Measurements from ENCODE around the gene P2RY1.

The P2RY1 gene

GRCh38 chr3:152834776-152835600, at the start of gene P2RY1:
TSS of gene P2RY1 (plus strand) at chr3:152835131. CDS start at chr3:152835783, 652 bp downstream.
- H3K27ac ChIP-seq (ENCODE audit: extremely low read depth, low read depth, low read length), result peak within 1 kb of the TSS; percentile 62; the same call in 1 of the 2 replicates
- ChIA-PET POLR2A (interaction anchor here (0.6 to 1.0 kb wide), 2 partner anchors 326 to 948 kb away, joined by 5 to 7 read pairs; no protein-coding TSS in a partner anchor), CTCF (interaction anchor here (1.1 kb wide), 1 partner anchor 10 kb away, joined by 3 read pairs; no protein-coding TSS in a partner anchor)
- no peaks in the 10 kb centered on the region; the same call in 1 of the 2 replicates for H3K4me1 ChIP-seq (ENCODE audit: control insufficient read depth, insufficient read depth, low read length)
- H3K4me3 ChIP-seq (ENCODE audit: low read depth, low read length), result peak within 1 kb of the TSS; percentile 74
- H3K36me3 ChIP-seq (ENCODE audit: control insufficient read depth in 2 of 2, insufficient read depth in 1 of 2, low read length in 2 of 2), result no peaks in the 10 kb centered on the region
- H3K9me3 ChIP-seq (ENCODE audit: control insufficient read depth, insufficient read depth, low read depth, low read length), result no peaks in the 10 kb centered on the region
- TF ChIP-seq, protein P1, sequence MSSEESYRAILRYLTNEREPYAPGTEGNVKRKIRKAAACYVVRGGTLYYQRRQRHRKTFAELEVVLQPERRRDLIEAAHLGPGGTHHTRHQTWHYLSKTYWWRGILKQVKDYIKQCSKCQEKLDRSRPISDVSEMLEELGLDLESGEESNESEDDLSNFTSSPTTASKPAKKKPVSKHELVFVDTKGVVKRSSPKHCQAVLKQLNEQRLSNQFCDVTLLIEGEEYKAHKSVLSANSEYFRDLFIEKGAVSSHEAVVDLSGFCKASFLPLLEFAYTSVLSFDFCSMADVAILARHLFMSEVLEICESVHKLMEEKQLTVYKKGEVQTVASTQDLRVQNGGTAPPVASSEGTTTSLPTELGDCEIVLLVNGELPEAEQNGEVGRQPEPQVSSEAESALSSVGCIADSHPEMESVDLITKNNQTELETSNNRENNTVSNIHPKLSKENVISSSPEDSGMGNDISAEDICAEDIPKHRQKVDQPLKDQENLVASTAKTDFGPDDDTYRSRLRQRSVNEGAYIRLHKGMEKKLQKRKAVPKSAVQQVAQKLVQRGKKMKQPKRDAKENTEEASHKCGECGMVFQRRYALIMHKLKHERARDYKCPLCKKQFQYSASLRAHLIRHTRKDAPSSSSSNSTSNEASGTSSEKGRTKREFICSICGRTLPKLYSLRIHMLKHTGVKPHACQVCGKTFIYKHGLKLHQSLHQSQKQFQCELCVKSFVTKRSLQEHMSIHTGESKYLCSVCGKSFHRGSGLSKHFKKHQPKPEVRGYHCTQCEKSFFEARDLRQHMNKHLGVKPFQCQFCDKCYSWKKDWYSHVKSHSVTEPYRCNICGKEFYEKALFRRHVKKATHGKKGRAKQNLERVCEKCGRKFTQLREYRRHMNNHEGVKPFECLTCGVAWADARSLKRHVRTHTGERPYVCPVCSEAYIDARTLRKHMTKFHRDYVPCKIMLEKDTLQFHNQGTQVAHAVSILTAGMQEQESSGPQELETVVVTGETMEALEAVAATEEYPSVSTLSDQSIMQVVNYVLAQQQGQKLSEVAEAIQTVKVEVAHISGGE (tag by site-specific recombination; conservative IDR thresholded peaks at IDR 0.05; ENCODE audit: low read depth), result peak; percentile 27; the same call in 1 of the 2 replicates
- TF ChIP-seq YY2 (tag by site-specific recombination; IDR thresholded peaks at IDR 0.05) (no peak), ZEB2 (tag by site-specific recombination; IDR thresholded peaks at IDR 0.05) (peak; percentile 47; the same call in 1 of the 2 replicates), GLIS2 (tag by site-specific recombination; IDR thresholded peaks at IDR 0.05) (peak; percentile 87), ZNF571 (tag by site-specific recombination; IDR thresholded peaks at IDR 0.05) (no peak), ZBTB20 (tag by site-specific recombination; IDR thresholded peaks at IDR 0.05) (peak; percentile 93), BCL11B (tag by site-specific recombination; IDR thresholded peaks at IDR 0.05; ENCODE audit: low read depth) (no peak), MYNN (tag by site-specific recombination; IDR thresholded peaks at IDR 0.05; ENCODE audit: borderline replicate concordance) (no peak), OSR2 (tag by site-specific recombination; IDR thresholded peaks at IDR 0.05) (peak; percentile 65; the same call in 1 of the 2 replicates), ZNF76 (tag by site-specific recombination; IDR thresholded peaks at IDR 0.05; ENCODE audit: borderline replicate concordance, low read depth) (peak; percentile 17; the same call in 1 of the 2 replicates), TRIM28 (IDR thresholded peaks at IDR 0.05; ENCODE audit: borderline replicate concordance, low read length) (peak; percentile 90), KLF7 (tag by site-specific recombination; IDR thresholded peaks at IDR 0.05; ENCODE audit: borderline replicate concordance) (peak; percentile 54; the same call in 1 of the 2 replicates), WT1 (tag by site-specific recombination; IDR thresholded peaks at IDR 0.05) (0 out of 2 replicates have a peak, but pooled peaks have one; percentile 29), SCRT1 (tag by site-specific recombination; IDR thresholded peaks at IDR 0.05; ENCODE audit: borderline replicate concordance) (no peak), ZBTB17 (tag by site-specific recombination; IDR thresholded peaks at IDR 0.05) (peak; percentile 66), KLF1 (tag by site-specific recombination; IDR thresholded peaks at IDR 0.05) (peak; percentile 85), SP2 (tag by site-specific recombination; IDR thresholded peaks at IDR 0.05) (peak; percentile 78), KLF8 (tag by site-specific recombination; IDR thresholded peaks at IDR 0.05) (peak; percentile 66; the same call in 1 of the 2 replicates), ZBTB48 (tag by site-specific recombination; IDR thresholded peaks at IDR 0.05) (peak; percentile 81; the same call in 1 of the 2 replicates), KLF9 (tag by site-specific recombination; IDR thresholded peaks at IDR 0.05; ENCODE audit: low read depth) (peak; percentile 85), ZNF335 (tag by site-specific recombination; conservative IDR thresholded peaks at IDR 0.05) (peak; percentile 83), ZFP41 (tag by site-specific recombination; IDR thresholded peaks at IDR 0.05; ENCODE audit: borderline replicate concordance) (no peak), ZNF48 (tag by site-specific recombination; IDR thresholded peaks at IDR 0.05) (no peak)
- TF ChIP-seq, protein P2, sequence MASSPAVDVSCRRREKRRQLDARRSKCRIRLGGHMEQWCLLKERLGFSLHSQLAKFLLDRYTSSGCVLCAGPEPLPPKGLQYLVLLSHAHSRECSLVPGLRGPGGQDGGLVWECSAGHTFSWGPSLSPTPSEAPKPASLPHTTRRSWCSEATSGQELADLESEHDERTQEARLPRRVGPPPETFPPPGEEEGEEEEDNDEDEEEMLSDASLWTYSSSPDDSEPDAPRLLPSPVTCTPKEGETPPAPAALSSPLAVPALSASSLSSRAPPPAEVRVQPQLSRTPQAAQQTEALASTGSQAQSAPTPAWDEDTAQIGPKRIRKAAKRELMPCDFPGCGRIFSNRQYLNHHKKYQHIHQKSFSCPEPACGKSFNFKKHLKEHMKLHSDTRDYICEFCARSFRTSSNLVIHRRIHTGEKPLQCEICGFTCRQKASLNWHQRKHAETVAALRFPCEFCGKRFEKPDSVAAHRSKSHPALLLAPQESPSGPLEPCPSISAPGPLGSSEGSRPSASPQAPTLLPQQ (tag by site-specific recombination; IDR thresholded peaks at IDR 0.05), result 0 out of 2 replicates have a peak, but pooled peaks have one; percentile 5
- TF ChIP-seq, protein P3, sequence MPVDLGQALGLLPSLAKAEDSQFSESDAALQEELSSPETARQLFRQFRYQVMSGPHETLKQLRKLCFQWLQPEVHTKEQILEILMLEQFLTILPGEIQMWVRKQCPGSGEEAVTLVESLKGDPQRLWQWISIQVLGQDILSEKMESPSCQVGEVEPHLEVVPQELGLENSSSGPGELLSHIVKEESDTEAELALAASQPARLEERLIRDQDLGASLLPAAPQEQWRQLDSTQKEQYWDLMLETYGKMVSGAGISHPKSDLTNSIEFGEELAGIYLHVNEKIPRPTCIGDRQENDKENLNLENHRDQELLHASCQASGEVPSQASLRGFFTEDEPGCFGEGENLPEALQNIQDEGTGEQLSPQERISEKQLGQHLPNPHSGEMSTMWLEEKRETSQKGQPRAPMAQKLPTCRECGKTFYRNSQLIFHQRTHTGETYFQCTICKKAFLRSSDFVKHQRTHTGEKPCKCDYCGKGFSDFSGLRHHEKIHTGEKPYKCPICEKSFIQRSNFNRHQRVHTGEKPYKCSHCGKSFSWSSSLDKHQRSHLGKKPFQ (tag by site-specific recombination; IDR thresholded peaks at IDR 0.05), result peak; percentile 59; the same call in 1 of the 2 replicates
- TF ChIP-seq, protein P4, sequence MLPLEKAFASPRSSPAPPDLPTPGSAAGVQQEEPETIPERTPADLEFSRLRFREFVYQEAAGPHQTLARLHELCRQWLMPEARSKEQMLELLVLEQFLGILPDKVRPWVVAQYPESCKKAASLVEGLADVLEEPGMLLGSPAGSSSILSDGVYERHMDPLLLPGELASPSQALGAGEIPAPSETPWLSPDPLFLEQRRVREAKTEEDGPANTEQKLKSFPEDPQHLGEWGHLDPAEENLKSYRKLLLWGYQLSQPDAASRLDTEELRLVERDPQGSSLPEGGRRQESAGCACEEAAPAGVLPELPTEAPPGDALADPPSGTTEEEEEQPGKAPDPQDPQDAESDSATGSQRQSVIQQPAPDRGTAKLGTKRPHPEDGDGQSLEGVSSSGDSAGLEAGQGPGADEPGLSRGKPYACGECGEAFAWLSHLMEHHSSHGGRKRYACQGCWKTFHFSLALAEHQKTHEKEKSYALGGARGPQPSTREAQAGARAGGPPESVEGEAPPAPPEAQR (tag by site-specific recombination; IDR thresholded peaks at IDR 0.05), result no peak
